H1 (cell line): ENCODE results near the gene HS2ST1. TPM values are rescaled to one million over a fixed set of nuclear protein-coding genes. Genes with fewer than 3 reads are reported as not detected.

Experiments used
- CTCF ChIA-PET: fragments of 300-600 bp; sonication (Branson Sonifier 250); formaldehyde crosslinking; loops from one replicate; lab custom pipeline; 2021; ENCODE audit not compliant: partially characterized antibody; lab: Charles Lee
- POLR2A ChIA-PET: fragments of 300-600 bp; sonication (Branson Sonifier 250); formaldehyde crosslinking; loops from one replicate; lab custom pipeline; 2021; ENCODE audit warnings: inconsistent platforms; ENCODE audit not compliant: partially characterized antibody; lab: Charles Lee
- DNase-seq, 2 experiments: peaks; one replicate each; pipeline versions ENCODE4 v3.0.0 to v3.0.0-alpha.2; 2010 to 2022; ENCODE audit warnings: low spot score in 2 of 2, low read depth in 1 of 2, mixed read lengths in 1 of 2
- FAIRE-seq: peaks from 2 replicates; lab custom pipeline; 2011; peaks lifted over from hg19 to GRCh38; lab: Jason Lieb, UNC
- H2AFZ ChIP-seq: 2 replicates; pipeline ENCODE4 v1.8.1; 2012; ENCODE audit warnings: low read length, inconsistent platforms
- H2AK5ac ChIP-seq: 2 replicates; pipeline ENCODE4 v1.6.1; 2013; ENCODE audit warnings: low read depth, low read length
- H2BK120ac ChIP-seq: replicated peaks from 2 replicates; pipeline ENCODE3; 2013; ENCODE audit warnings: low read depth, low read length, inconsistent platforms
- H2BK12ac ChIP-seq: 2 replicates; pipeline ENCODE4 v1.6.1; 2013; ENCODE audit warnings: low read depth, low read length
- H2BK15ac ChIP-seq: 2 replicates; pipeline ENCODE4 v1.6.1; 2013; ENCODE audit warnings: low read length
- H2BK20ac ChIP-seq: 2 replicates; pipeline ENCODE4 v1.6.1; 2013; ENCODE audit warnings: low read length
- H2BK5ac ChIP-seq: 2 replicates; pipeline ENCODE4 v1.6.1; 2013; ENCODE audit warnings: low read depth, low read length
- H3K14ac ChIP-seq: 2 replicates; pipeline ENCODE4 v1.6.1; 2013; ENCODE audit warnings: inconsistent platforms; ENCODE audit not compliant: insufficient read length
- H3K18ac ChIP-seq: 2 replicates; pipeline ENCODE4 v1.6.1; 2013; ENCODE audit warnings: low read length; ENCODE audit errors: extremely low read depth
- H3K23ac ChIP-seq: 2 replicates; pipeline ENCODE4 v1.6.1; 2013; ENCODE audit warnings: inconsistent platforms; ENCODE audit not compliant: insufficient read length
- H3K23me2 ChIP-seq: 2 replicates; pipeline ENCODE4 v1.6.1; 2013; ENCODE audit warnings: low read depth, low read length
- H3K27ac ChIP-seq: 2 replicates; pipeline ENCODE4 v1.6.1; 2011; ENCODE audit warnings: low read depth, low read length, inconsistent platforms
- H3K27me3 ChIP-seq, 4 experiments: replicated peaks in 1 of 4; 1 replicate in 1 of 4; 2 replicates in 3 of 4; pipeline versions ENCODE4 v1.6.1 to v1.8.1; 2011 to 2013; ENCODE audit warnings: low read length in 3 of 4, mild to moderate bottlenecking in 3 of 4, inconsistent platforms in 2 of 4, mixed read lengths in 2 of 4, moderate library complexity in 1 of 4; ENCODE audit not compliant: control insufficient read depth in 3 of 4, insufficient read depth in 3 of 4; ENCODE audit errors: extremely low read depth in 1 of 4
- H3K36me3 ChIP-seq, 4 experiments: 2 replicates each; pipeline versions ENCODE4 v1.6.1 to v1.8.1; 2011 to 2013; ENCODE audit warnings: mild to moderate bottlenecking in 4 of 4, low read length in 3 of 4, moderate library complexity in 2 of 4, control low read depth in 1 of 4, inconsistent platforms in 1 of 4; ENCODE audit not compliant: insufficient read depth in 4 of 4, control insufficient read depth in 2 of 4
- H3K4ac ChIP-seq: replicated peaks from 2 replicates; pipeline ENCODE3; 2013; ENCODE audit warnings: low read length, low read depth, mixed read lengths, inconsistent platforms; ENCODE audit not compliant: insufficient read length
- H3K4me1 ChIP-seq, 4 experiments: replicated peaks in 1 of 4; 1 replicate in 1 of 4; 2 replicates in 3 of 4; pipeline versions ENCODE4 v1.6.1 to v1.8.1; 2011 to 2013; ENCODE audit warnings: low read length in 3 of 4, inconsistent platforms in 2 of 4, mixed read lengths in 1 of 4; ENCODE audit not compliant: insufficient read depth in 4 of 4, control insufficient read depth in 3 of 4
- H3K4me2 ChIP-seq, 2 experiments: 2 replicates each; pipeline versions ENCODE4 v1.6.1 to v1.8.1; 2011 to 2013; ENCODE audit warnings: low read depth in 2 of 2, low read length in 2 of 2, control low read depth in 1 of 2, inconsistent platforms in 1 of 2, mild to moderate bottlenecking in 1 of 2; ENCODE audit not compliant: insufficient read depth in 1 of 2
- H3K4me3 ChIP-seq, 4 experiments: fragments of 200-600, 300-600 bp in 1 of 4; sonication (generic), shearing (Covaris generic), sonication (Bioruptor Twin) in 1 of 4; 2 replicates each; pipeline versions ENCODE4 v1.5.1 to v1.8.1; 2011 to 2016; ENCODE audit warnings: low read length in 4 of 4, low read depth in 3 of 4, control low read depth in 2 of 4, inconsistent platforms in 2 of 4, mild to moderate bottlenecking in 2 of 4, mixed read lengths in 1 of 4, moderate library complexity in 1 of 4; ENCODE audit not compliant: insufficient read depth in 2 of 4; ENCODE audit errors: extremely low read depth in 1 of 4
- H3K56ac ChIP-seq: replicated peaks from 2 replicates; pipeline ENCODE3; 2013; ENCODE audit warnings: low read depth, mild to moderate bottlenecking, mixed read lengths, low read length, inconsistent platforms; ENCODE audit not compliant: insufficient read length
- H3K79me1 ChIP-seq: 2 replicates; pipeline ENCODE4 v1.6.1; 2013; ENCODE audit warnings: low read depth, low read length, control low read depth
- H3K79me2 ChIP-seq, 2 experiments: 2 replicates each; pipeline versions ENCODE4 v1.6.1 to v1.8.1; 2012 to 2013; ENCODE audit warnings: low read length in 2 of 2, mild to moderate bottlenecking in 2 of 2, inconsistent platforms in 1 of 2; ENCODE audit not compliant: insufficient read depth in 2 of 2, control insufficient read depth in 1 of 2
- H3K9ac ChIP-seq, 4 experiments: replicated peaks in 1 of 4; 1 replicate in 1 of 4; 2 replicates in 3 of 4; pipeline versions ENCODE4 v1.6.1 to v1.8.1; 2011 to 2013; ENCODE audit warnings: low read depth in 3 of 4, low read length in 3 of 4, control low read depth in 2 of 4, mild to moderate bottlenecking in 2 of 4, moderate library complexity in 2 of 4, inconsistent platforms in 1 of 4; ENCODE audit errors: extremely low read depth in 1 of 4
- H3K9me3 ChIP-seq, 2 experiments: 2 replicates each; pipeline versions ENCODE4 v1.6.1 to v1.8.1; 2012 to 2013; ENCODE audit warnings: mild to moderate bottlenecking in 2 of 2, moderate library complexity in 2 of 2, control low read depth in 1 of 2, inconsistent platforms in 1 of 2, low read depth in 1 of 2, low read length in 1 of 2, mixed read lengths in 1 of 2; ENCODE audit not compliant: insufficient read depth in 2 of 2
- H4K20me1 ChIP-seq, 2 experiments: replicated peaks in 1 of 2; 2 replicates each; pipeline versions ENCODE3 to v1.8.1; 2011 to 2013; ENCODE audit warnings: inconsistent platforms in 2 of 2, low read length in 2 of 2, mild to moderate bottlenecking in 1 of 2; ENCODE audit not compliant: insufficient read depth in 2 of 2, control insufficient read depth in 1 of 2
- H4K5ac ChIP-seq: 2 replicates; pipeline ENCODE4 v1.6.1; 2013; ENCODE audit warnings: low read length, low read depth, mixed read lengths, inconsistent platforms; ENCODE audit not compliant: insufficient read length
- H4K8ac ChIP-seq: 2 replicates; pipeline ENCODE4 v1.8.0; 2013; ENCODE audit warnings: mild to moderate bottlenecking, moderate library complexity, low read length, inconsistent platforms; ENCODE audit not compliant: insufficient read depth; ENCODE audit errors: extremely low read depth
- H4K91ac ChIP-seq: replicated peaks from 2 replicates; pipeline ENCODE3; 2013; ENCODE audit warnings: low read length, mixed read lengths, inconsistent platforms; ENCODE audit not compliant: insufficient read length
- PHF8 ChIP-seq: fragments of 200-600 bp; sonication (generic); conservative IDR thresholded peaks from 2 replicates; pipeline ENCODE4 v1.7.1; 2012; ENCODE audit warnings: low read depth, mild to moderate bottlenecking, inconsistent platforms, low read length, moderate library complexity
- POU5F1 ChIP-seq: IDR thresholded peaks from 2 replicates; pipeline ENCODE4 v1.6.1; 2011; ENCODE audit warnings: low read depth, mild to moderate bottlenecking, low read length, moderate library complexity
- RXRA ChIP-seq: IDR thresholded peaks from 2 replicates; pipeline ENCODE4 v1.6.1; 2011; ENCODE audit warnings: low read depth, mild to moderate bottlenecking, low read length, moderate library complexity; ENCODE audit not compliant: insufficient read depth
- TAF1 ChIP-seq: IDR thresholded peaks from 2 replicates; pipeline ENCODE4 v1.6.1; 2011; ENCODE audit warnings: mild to moderate bottlenecking, low read depth, low read length
- YY1 ChIP-seq: IDR thresholded peaks from 2 replicates; pipeline ENCODE4 v1.6.1; 2011; ENCODE audit warnings: low read depth, mild to moderate bottlenecking, low read length
- polyA plus RNA-seq, 7 experiments: library from polyadenylated mRNA; depleted of rRNA in 3 of 7; stranded (reverse) in 5 of 7; unstranded in 2 of 7; fragments of >200 nt in 5 of 7; fragments of 200-250 nt in 2 of 7; gene quantifications; 1 replicate in 5 of 7; 2 replicates in 1 of 7; 4 replicates in 1 of 7; pipeline versions ENCODE4 v1.2.1 to v1.2.3, GENCODE V29; 2011 to 2013; ENCODE audit warnings: missing spikeins in 2 of 7, mixed read lengths in 2 of 7
- total RNA-seq: library from RNA; stranded (reverse); fragmentation: NEBNext Ultra II Directional; extraction: Animal tissue kit (Norgen Biotek cat#: 25700); gene quantifications from 2 replicates; pipeline ENCODE4 v1.2.1, GENCODE V29; 2021

The HS2ST1 gene
- total and polyA plus RNA-seq, 2 of the 8 experiments (the other 6 are each of a cell fraction or from before 2014, with no cell fraction given), result 5.2 to 28.3 TPM

- Histone ChIP-seq H3K4me1 (peaks cover 0 to 3% (median 0%) of the 10 kb centered on the region in 4 experiments; a peak in 1 of 7 replicates), H4K5ac (no peak overlapping the region), H2AK5ac (no peak overlapping the region), H4K8ac (no peak overlapping the region), H2BK12ac (no peak overlapping the region), H3K79me2 (peaks cover 0 to 93% of the 10 kb centered on the region in 2 experiments; a peak in 3 of 4 replicates), H2BK20ac (no peak overlapping the region), H3K9ac (no peak overlapping the region), H3K18ac (no peak overlapping the region), H3K23ac (no peak overlapping the region), H3K79me1 (peaks cover 2% of the 10 kb centered on the region; the same call in 1 of the 2 replicates), H3K23me2 (no peaks in the 10 kb centered on the region), H2AFZ (no peak overlapping the region)
- no peak for FAIRE-seq
- CTCF ChIA-PET, result interaction anchor here (0.6 to 2.4 kb wide), 7 partner anchors 10 to 159 kb away, joined by 3 to 9 read pairs (median 4); no protein-coding TSS in a partner anchor
- no peak for TF ChIP-seq PHF8
- no peak for TF ChIP-seq TAF1
- TF ChIP-seq POU5F1, result no peak
- TF ChIP-seq RXRA, result no peak
- no peak for TF ChIP-seq YY1
- TF ChIP-seq, all 59 proteins: peak for 0
- Histone ChIP-seq H4K91ac (no peak overlapping the region), H3K9me3 (no peaks in the 10 kb centered on the region), H3K4me2 (no peak overlapping the region), H3K27me3 (no peaks in the 10 kb centered on the region), H3K27ac (no peak overlapping the region), H4K20me1 (peaks cover 0 to 2% of the 10 kb centered on the region in 2 experiments), H2BK5ac (no peak overlapping the region), H3K4ac (no peak overlapping the region), H3K14ac (no peak overlapping the region), H3K36me3 (no peaks in the 10 kb centered on the region), H2BK120ac (no peak overlapping the region), H3K4me3 (no peak overlapping the region), H3K56ac (no peak overlapping the region), H2BK15ac (no peak overlapping the region)
- no peak for DNase-seq
- POLR2A ChIA-PET, result interaction anchor here (1.1 kb wide), 1 partner anchor 123 kb away, joined by 3 read pairs; no protein-coding TSS in a partner anchor
Measured at GRCh38 chr1:86976664-86977063, 62.2 kb downstream of the HS2ST1 start.
